Stimulated activated CD4-positive, alpha-beta T cell treated with anti-CD3 and anti-CD28 coated beads, Interleukin-12 subunit alpha, Interleukin-12 subunit beta, amount 100 ng/mL, for 24 hours (primary cell): Measurements from ENCODE around the gene KCNJ10.
A peak's percentile ranks its signal among the peaks of the same experiment; 100 is the strongest.
"Not testable (repeated sequence)": the region's sequence is repeated elsewhere in the genome, so short reads cannot be mapped to it uniquely, and the experiment has no call there.

ENCODE experiments used
- DNase-seq, 2 experiments: peaks; one replicate each; pipeline ENCODE4 v3.0.0-alpha.2; 2020; ENCODE audit warnings: low read depth in 2 of 2

The KCNJ10 gene

GRCh38 chr1:160069460-160070231 lies at the start of gene KCNJ10:
KCNJ10 (minus strand) TSS chr1:160070160; CDS start chr1:160042532, 27,628 bp downstream.
- no peak for DNase-seq

GRCh38 chr1:160118928-160119327 lies 49.0 kb upstream of the KCNJ10 start:
- DNase-seq: no peak

- DNase-seq: no peak
Measured at GRCh38 chr1:160117709-160118183, 47.8 kb upstream of the KCNJ10 start.

- no peak for DNase-seq
Measured at GRCh38 chr1:160117300-160117699, 47.3 kb upstream of the KCNJ10 start.

GRCh38 chr1:160116283-160117147 lies 46.6 kb upstream of the KCNJ10 start:
- no peak for DNase-seq

GRCh38 chr1:160115545-160116282 lies 45.8 kb upstream of the KCNJ10 start, which contains the start of gene ATP1A2:
ATP1A2 (plus strand) TSS chr1:160115759; CDS start chr1:160115862, 103 bp downstream.
- DNase-seq: no peak

- no peak for DNase-seq
Measured at GRCh38 chr1:160114085-160114484, 44.1 kb upstream of the KCNJ10 start.

GRCh38 chr1:160113407-160113806 lies 43.4 kb upstream of the KCNJ10 start:
- no peak for DNase-seq

GRCh38 chr1:160112357-160112756 lies 42.4 kb upstream of the KCNJ10 start:
- DNase-seq: no peak

- DNase-seq: not testable (repeated sequence)
Measured at GRCh38 chr1:160111462-160111861, 41.5 kb upstream of the KCNJ10 start.

GRCh38 chr1:160109686-160110085 lies 39.7 kb upstream of the KCNJ10 start:
- no peak for DNase-seq

- DNase-seq: no peak
Measured at GRCh38 chr1:160108888-160109662, 39.1 kb upstream of the KCNJ10 start.

- DNase-seq: no peak
Measured at GRCh38 chr1:160107512-160107911, 37.6 kb upstream of the KCNJ10 start.

- no peak for DNase-seq
Measured at GRCh38 chr1:160105155-160105554, 35.2 kb upstream of the KCNJ10 start.

GRCh38 chr1:160104486-160104885 lies 34.5 kb upstream of the KCNJ10 start:
- DNase-seq: no peak

- DNase-seq: no peak
Measured at GRCh38 chr1:160103658-160104408, 33.9 kb upstream of the KCNJ10 start.

- no peak for DNase-seq
Measured at GRCh38 chr1:160101717-160102522, 32.0 kb upstream of the KCNJ10 start.

- peak; percentile 44 to 63 for DNase-seq
Measured at GRCh38 chr1:160101037-160101716, 31.2 kb upstream of the KCNJ10 start.
